Natural killer cell (primary cell): ENCODE measurements around the gene FAM3D. TPM values are rescaled to one million over a fixed set of nuclear protein-coding genes. Genes with fewer than 3 reads are reported as not detected.

ENCODE experiments used
- ATAC-seq, 3 donors: fragments of 150-1000 bp in 2 of 3; fragments of 200-7000 bp in 1 of 3; cut with Tn5 transposase; 1 replicate in 1 of 3; 2 replicates in 2 of 3; pipeline ENCODE4 v1.10.0; 2021; ENCODE audit warnings: mild to moderate bottlenecking in 2 of 3, moderate library complexity in 2 of 3
- DNase-seq, 2 donors: peaks; one replicate each; pipeline versions ENCODE4 v3.0.0 to v3.0.0-alpha.2; 2013 to 2021; ENCODE audit warnings: mixed read lengths in 1 of 2
- H3K27ac ChIP-seq: one replicate; pipeline ENCODE4 v1.5.1; 2013; ENCODE audit warnings: mild to moderate bottlenecking, low read length
- H3K27me3 ChIP-seq: one replicate; pipeline ENCODE4 v1.6.1; 2013; ENCODE audit warnings: low read length; ENCODE audit not compliant: control insufficient read depth, insufficient read depth
- H3K36me3 ChIP-seq: one replicate; pipeline ENCODE4 v1.6.1; 2013; ENCODE audit warnings: low read length; ENCODE audit not compliant: control insufficient read depth, insufficient read depth
- H3K4me1 ChIP-seq: one replicate; pipeline ENCODE4 v1.6.1; 2013; ENCODE audit warnings: low read length; ENCODE audit not compliant: control insufficient read depth, insufficient read depth
- H3K4me3 ChIP-seq: one replicate; pipeline ENCODE4 v1.5.1; 2013; ENCODE audit warnings: low read length
- H3K9me3 ChIP-seq: one replicate; pipeline ENCODE4 v1.6.1; 2013; ENCODE audit warnings: low read length; ENCODE audit not compliant: control insufficient read depth, insufficient read depth
- H3K27ac Mint-ChIP-seq, 2 donors: one replicate each; pipeline ENCODE4 v1.8.0; 2022; ENCODE audit warnings: mild to moderate bottlenecking in 2 of 2, mixed read lengths in 2 of 2, moderate library complexity in 1 of 2
- H3K27me3 Mint-ChIP-seq, 2 donors: one replicate each; pipeline ENCODE4 v1.8.0; 2022; ENCODE audit warnings: low read depth in 2 of 2, mixed read lengths in 2 of 2
- H3K36me3 Mint-ChIP-seq: one replicate; pipeline ENCODE4 v1.8.0; 2022; ENCODE audit warnings: mixed read lengths
- H3K4me1 Mint-ChIP-seq, 2 donors: one replicate each; pipeline ENCODE4 v1.8.0; 2022; ENCODE audit warnings: mixed read lengths in 2 of 2
- H3K4me3 Mint-ChIP-seq: one replicate; pipeline ENCODE4 v1.8.0; 2022; ENCODE audit warnings: mild to moderate bottlenecking, moderate library complexity, mixed read lengths
- H3K9me3 Mint-ChIP-seq, 2 donors: one replicate each; pipeline ENCODE4 v1.8.0; 2022; ENCODE audit warnings: mixed read lengths in 2 of 2
- CTCF ChIP-seq: fragments of 200-600 bp; IDR thresholded peaks from one replicate; pipeline ENCODE4 v1.8.0; 2022; ENCODE audit warnings: antibody characterized with exemption
- WGBS: methylation state at CpG from one replicate; pipeline ENCODE4 v1.1.7; 2013; ENCODE audit warnings: missing lambda C conversion rate; ENCODE audit not compliant: insufficient coverage; 5-methylcytosine and 5-hydroxymethylcytosine counted together
- intact Hi-C: fragments of 100-400 bp; cut with micrococcal nuclease; formaldehyde crosslinking; loops from one replicate; pipeline ENCODE4 v1.14.2; 2022
- total RNA-seq, 4 donors: library from RNA; stranded (reverse); fragments of 120-200 nt in 1 of 4; gene quantifications; one replicate each; pipeline versions ENCODE4 v1.2.3 to v1.2.4, GENCODE V29; 2013 to 2022

FAM3D gene
- total RNA-seq, 3 donors from 2014 or later (not counting 1 experiment from before 2014, with no cell fraction given) = not detected

GRCh38 chr3:58639842-58640241 is 26.7 kb downstream of the FAM3D start:
- 85% methylated on average over 10 of the region's 10 CpGs for whole genome bisulfite sequencing
- Mint-ChIP-seq H3K27ac (no peak overlapping the region), H3K27me3 (no peaks in the 10 kb centered on the region), H3K4me3 (no peak overlapping the region), H3K36me3 (no peaks in the 10 kb centered on the region), H3K9me3 (no peaks in the 10 kb centered on the region), H3K4me1 (peaks cover 0 to 6% of the 10 kb centered on the region in 2 donors)
- Histone ChIP-seq H3K9me3 (no peaks in the 10 kb centered on the region), H3K27me3 (no peaks in the 10 kb centered on the region), H3K4me1 (no peaks in the 10 kb centered on the region), H3K36me3 (no peaks in the 10 kb centered on the region), H3K4me3 (no peak overlapping the region), H3K27ac (no peak overlapping the region)
- ATAC-seq = no peak
- intact Hi-C loops = loop anchor here (2.0 kb wide), 1 partner anchor 413 kb away; no protein-coding TSS in a partner anchor
- TF ChIP-seq CTCF = no peak
- no peak for DNase-seq

- no peaks in the 10 kb centered on the region for H3K27me3 ChIP-seq
- no peak overlapping the region for H3K27ac ChIP-seq
- Mint-ChIP-seq H3K36me3 (no peaks in the 10 kb centered on the region), H3K4me3 (no peak overlapping the region), H3K27me3 (no peaks in the 10 kb centered on the region), H3K27ac (no peak overlapping the region), H3K4me1 (peaks cover 0 to 6% of the 10 kb centered on the region in 2 donors), H3K9me3 (no peaks in the 10 kb centered on the region)
- H3K4me3 ChIP-seq = no peak overlapping the region
- TF ChIP-seq CTCF = no peak
- DNase-seq = no peak
- H3K36me3 ChIP-seq = no peaks in the 10 kb centered on the region
- WGBS = 72% methylated on average over 2 of the region's 4 CpGs
- ATAC-seq = no peak
- intact Hi-C loops = no loop called here
- no peaks in the 10 kb centered on the region for H3K4me1 ChIP-seq
- H3K9me3 ChIP-seq = no peaks in the 10 kb centered on the region
Observed at GRCh38 chr3:58639001-58639400, 27.6 kb downstream of the FAM3D start.

GRCh38 chr3:58638591-58638990 is 28.0 kb downstream of the FAM3D start:
- H3K27ac ChIP-seq = no peak overlapping the region
- Mint-ChIP-seq H3K27me3 (no peaks in the 10 kb centered on the region), H3K4me3 (no peak overlapping the region), H3K4me1 (peaks cover 0 to 6% of the 10 kb centered on the region in 2 donors), H3K36me3 (no peaks in the 10 kb centered on the region), H3K27ac (no peak overlapping the region), H3K9me3 (no peaks in the 10 kb centered on the region)
- no peaks in the 10 kb centered on the region for H3K4me1 ChIP-seq
- H3K36me3 ChIP-seq = no peaks in the 10 kb centered on the region
- no peaks in the 10 kb centered on the region for H3K9me3 ChIP-seq
- DNase-seq = no peak
- intact Hi-C loops = no loop called here
- 71% methylated on average over 6 of the region's 6 CpGs for WGBS
- no peaks in the 10 kb centered on the region for H3K27me3 ChIP-seq
- no peak for TF ChIP-seq CTCF
- H3K4me3 ChIP-seq = no peak overlapping the region
- no peak for ATAC-seq

GRCh38 chr3:58637509-58637908 is 29.1 kb downstream of the FAM3D start:
- no peak for ATAC-seq
- Histone ChIP-seq H3K27me3 (no peaks in the 10 kb centered on the region), H3K4me1 (no peaks in the 10 kb centered on the region), H3K9me3 (no peaks in the 10 kb centered on the region), H3K36me3 (no peaks in the 10 kb centered on the region), H3K27ac (no peak overlapping the region), H3K4me3 (no peak overlapping the region)
- Mint-ChIP-seq H3K9me3 (no peaks in the 10 kb centered on the region), H3K4me1 (peaks cover 0 to 6% of the 10 kb centered on the region in 2 donors), H3K27ac (no peak overlapping the region), H3K36me3 (no peaks in the 10 kb centered on the region), H3K27me3 (peaks cover 0 to 3% of the 10 kb centered on the region in 2 donors), H3K4me3 (no peak overlapping the region)
- no peak for DNase-seq
- intact Hi-C loops = no loop called here
- no peak for TF ChIP-seq CTCF
- WGBS = 65% methylated on average over 5 of the region's 5 CpGs
